ENCODE measurements around the gene FSTL5.
"Not testable (repeated sequence)": the region's sequence is repeated elsewhere in the genome, so short reads cannot be mapped to it uniquely, and the experiment has no call there.

The FSTL5 gene

GRCh38 chr4:162163892-162164759, at the start of gene FSTL5:
TSS of gene FSTL5 (minus strand) at chr4:162164000. CDS start at chr4:162111396, 52,604 bp downstream.
- no peak for DNase-seq (ENCODE audit: low read depth, low spot score)

- no peak for DNase-seq (ENCODE audit: low read depth, low spot score)
Observed at GRCh38 chr4:162209706-162210105, 45.9 kb upstream of the FSTL5 start.

GRCh38 chr4:162203478-162203877, 39.7 kb upstream of the FSTL5 start:
- DNase-seq (ENCODE audit: low read depth, low spot score), result not testable (repeated sequence)

GRCh38 chr4:162201673-162202072, 37.9 kb upstream of the FSTL5 start:
- no peak for DNase-seq (ENCODE audit: low read depth, low spot score)

- DNase-seq (ENCODE audit: low read depth, low spot score), result no peak
Observed at GRCh38 chr4:162170509-162170908, 6.7 kb upstream of the FSTL5 start.

- no peak for DNase-seq (ENCODE audit: low read depth, low spot score)
Observed at GRCh38 chr4:162164906-162165510, 1.2 kb upstream of the FSTL5 start.

- no peak for DNase-seq (ENCODE audit: low read depth, low spot score)
Observed at GRCh38 chr4:162162672-162163071, 1.1 kb downstream of the FSTL5 start.

GRCh38 chr4:162157241-162157640, 6.6 kb downstream of the FSTL5 start:
- DNase-seq (ENCODE audit: low read depth, low spot score), result no peak

GRCh38 chr4:162154862-162155540, 8.8 kb downstream of the FSTL5 start:
- DNase-seq (ENCODE audit: low read depth, low spot score), result no peak

- DNase-seq (ENCODE audit: low read depth, low spot score), result no peak
Observed at GRCh38 chr4:162151850-162152249, 11.9 kb downstream of the FSTL5 start.

- no peak for DNase-seq (ENCODE audit: low read depth, low spot score)
Observed at GRCh38 chr4:162151386-162151785, 12.4 kb downstream of the FSTL5 start.

GRCh38 chr4:162149644-162150043, 14.2 kb downstream of the FSTL5 start:
- no peak for DNase-seq (ENCODE audit: low read depth, low spot score)

- no peak for DNase-seq (ENCODE audit: low read depth, low spot score)
Observed at GRCh38 chr4:162140051-162140683, 23.6 kb downstream of the FSTL5 start.

GRCh38 chr4:162139412-162139811, 24.4 kb downstream of the FSTL5 start:
- no peak for DNase-seq (ENCODE audit: low read depth, low spot score)

GRCh38 chr4:162131256-162131655, 32.5 kb downstream of the FSTL5 start:
- DNase-seq (ENCODE audit: low read depth, low spot score), result no peak

GRCh38 chr4:162126729-162127128, 37.1 kb downstream of the FSTL5 start:
- no peak for DNase-seq (ENCODE audit: low read depth, low spot score)

- DNase-seq (ENCODE audit: low read depth, low spot score), result no peak
Observed at GRCh38 chr4:162117051-162117450, 46.7 kb downstream of the FSTL5 start.

- DNase-seq (ENCODE audit: low read depth, low spot score), result no peak
Observed at GRCh38 chr4:162116095-162116779, 47.6 kb downstream of the FSTL5 start.

GRCh38 chr4:162115333-162115732, 48.5 kb downstream of the FSTL5 start:
- no peak for DNase-seq (ENCODE audit: low read depth, low spot score)

GRCh38 chr4:162111078-162111477, 52.7 kb downstream of the FSTL5 start:
- no peak for DNase-seq (ENCODE audit: low read depth, low spot score)

- DNase-seq (ENCODE audit: low read depth, low spot score), result no peak
Observed at GRCh38 chr4:162104459-162105124, 59.2 kb downstream of the FSTL5 start.

Measured in activated naive CD8-positive, alpha-beta T cell treated with anti-CD3 and anti-CD28 coated beads, Interleukin-2, amount 50 U/mL, for 16 hours (primary cell).